Naive thymus-derived CD8-positive, alpha-beta T cell (primary cell): Measurements from ENCODE around the gene MYO5B. TPM values are rescaled to one million over a fixed set of nuclear protein-coding genes. Genes with fewer than 3 reads are reported as not detected.
"Not testable (repeated sequence)": the region's sequence is repeated elsewhere in the genome, so short reads cannot be mapped to it uniquely, and the experiment has no call there.

Experiments
- ATAC-seq, 2 donors: fragments of 150-1000 bp; cut with Tn5 transposase in 1 of 2; sonication (Bioruptor Pico), chemical (Tn5 transposase) in 1 of 2; 1 replicate in 1 of 2; 2 replicates in 1 of 2; pipeline ENCODE4 v1.10.0; 2021; ENCODE audit warnings: mild to moderate bottlenecking in 2 of 2, moderate library complexity in 2 of 2
- POLR2A ChIA-PET: fragments of 350-600 bp; sonication (Branson Sonifier 250); formaldehyde crosslinking; loops from one replicate; lab custom pipeline; 2021; ENCODE audit warnings: antibody characterized with exemption; lab: Charles Lee
- DNase-seq, 10 donors: peaks; one replicate each; pipeline versions ENCODE4 v3.0.0 to v3.0.0-alpha.2; 2020 to 2022
- H3K27ac Mint-ChIP-seq, 10 donors: one replicate each; pipeline ENCODE4 v1.8.0; 2020 to 2022; ENCODE audit warnings: mild to moderate bottlenecking in 10 of 10, mixed read lengths in 10 of 10, moderate library complexity in 4 of 10, inconsistent platforms in 1 of 10
- H3K27me3 Mint-ChIP-seq, 5 donors: one replicate each; pipeline ENCODE4 v1.8.0; 2021 to 2022; ENCODE audit warnings: mixed read lengths in 5 of 5
- H3K36me3 Mint-ChIP-seq, 3 donors: one replicate each; pipeline ENCODE4 v1.8.0; 2020 to 2022; ENCODE audit warnings: mixed read lengths in 3 of 3, mild to moderate bottlenecking in 2 of 3, inconsistent platforms in 1 of 3
- H3K4me1 Mint-ChIP-seq, 4 donors: one replicate each; pipeline ENCODE4 v1.8.0; 2021 to 2022; ENCODE audit warnings: mixed read lengths in 4 of 4
- H3K4me3 Mint-ChIP-seq, 10 donors: one replicate each; pipeline ENCODE4 v1.8.0; 2020 to 2022; ENCODE audit warnings: mild to moderate bottlenecking in 10 of 10, mixed read lengths in 10 of 10, moderate library complexity in 6 of 10, inconsistent platforms in 1 of 10
- H3K9me3 Mint-ChIP-seq, 9 donors: one replicate each; pipeline ENCODE4 v1.8.0; 2020 to 2022; ENCODE audit warnings: mixed read lengths in 9 of 9, mild to moderate bottlenecking in 3 of 9, inconsistent platforms in 1 of 9, moderate library complexity in 1 of 9
- polyA plus RNA-seq, 3 donors: library from polyadenylated mRNA; unstranded; fragments of 300-500 nt; fragmentation: Illumina TruSeq; gene quantifications; one replicate each; pipeline ENCODE4 v1.2.3, GENCODE V29; 2021
- total RNA-seq, 8 experiments: library from RNA in 2 of 8; stranded (reverse) in 2 of 8; gene quantifications; one replicate each; pipeline ENCODE4 v1.2.3 and lab custom pipeline; 2021 to 2026

MYO5B gene
- total and polyA plus RNA-seq, 5 experiments from 2014 or later, result 0.03 TPM; not detected in 4

DNA sequence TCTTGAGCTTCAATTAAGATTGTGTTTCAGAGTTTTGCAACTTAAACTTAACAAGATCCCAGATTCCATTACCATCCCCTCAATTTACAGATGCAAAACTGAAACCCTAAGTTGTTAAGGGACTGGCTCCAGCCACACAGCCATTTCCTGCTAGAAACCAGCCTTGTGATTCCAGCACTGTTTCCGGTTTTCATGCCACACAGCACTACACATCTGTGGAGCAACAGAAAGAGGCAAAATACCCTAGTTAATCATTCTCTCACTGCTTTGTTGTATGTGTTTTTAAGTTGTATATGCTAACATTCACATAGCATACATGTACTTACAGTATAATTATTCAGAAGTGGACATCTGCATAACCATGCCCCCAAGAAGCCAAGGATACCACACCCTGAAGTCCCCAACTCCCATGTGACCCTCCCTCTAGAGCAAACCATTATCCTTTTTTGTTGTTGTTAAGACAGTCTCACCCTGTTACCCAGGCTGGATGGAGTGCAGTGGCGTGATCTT is 87.4 kb downstream of the MYO5B start:
- no peaks in the 10 kb centered on the region for H3K4me1 Mint-ChIP-seq
- ATAC-seq, result no peak
- no peaks in the 10 kb centered on the region for H3K9me3 Mint-ChIP-seq
- peaks cover 10 to 26% (median 23%) of the 10 kb centered on the region in 5 donors for H3K27me3 Mint-ChIP-seq
- no peaks in the 10 kb centered on the region for H3K36me3 Mint-ChIP-seq
- H3K27ac Mint-ChIP-seq, result no peak overlapping the region
- POLR2A ChIA-PET, result no interaction called here
- H3K4me3 Mint-ChIP-seq, result no peak overlapping the region
- DNase-seq, result no peak

DNA sequence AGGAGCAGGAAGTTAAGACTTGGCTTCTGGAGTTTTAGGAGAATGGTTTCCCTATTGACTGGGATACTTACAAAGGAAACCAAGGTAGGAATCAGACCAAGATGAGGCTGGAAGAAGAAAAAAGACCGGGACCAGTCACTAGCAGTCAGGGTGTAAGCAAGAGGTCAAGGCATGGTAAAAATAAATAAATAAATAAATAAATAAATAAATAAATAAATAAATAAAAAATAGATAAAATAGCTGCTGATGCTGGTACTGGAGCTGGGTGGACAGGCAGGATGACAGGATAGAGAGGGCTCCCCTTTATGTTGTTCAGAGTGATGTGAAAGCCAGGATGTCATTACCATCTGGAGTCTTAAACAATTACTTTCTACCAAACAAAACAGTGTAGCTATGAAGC is 89.9 kb downstream of the MYO5B start:
- no peaks in the 10 kb centered on the region for H3K4me1 Mint-ChIP-seq
- H3K9me3 Mint-ChIP-seq, result no peaks in the 10 kb centered on the region
- no peak for ATAC-seq
- POLR2A ChIA-PET, result no interaction called here
- no peak overlapping the region for H3K27ac Mint-ChIP-seq
- H3K36me3 Mint-ChIP-seq, result no peaks in the 10 kb centered on the region
- H3K27me3 Mint-ChIP-seq, result peaks cover 14 to 30% (median 17%) of the 10 kb centered on the region in 5 donors
- no peak overlapping the region for H3K4me3 Mint-ChIP-seq
- no peak for DNase-seq

DNA sequence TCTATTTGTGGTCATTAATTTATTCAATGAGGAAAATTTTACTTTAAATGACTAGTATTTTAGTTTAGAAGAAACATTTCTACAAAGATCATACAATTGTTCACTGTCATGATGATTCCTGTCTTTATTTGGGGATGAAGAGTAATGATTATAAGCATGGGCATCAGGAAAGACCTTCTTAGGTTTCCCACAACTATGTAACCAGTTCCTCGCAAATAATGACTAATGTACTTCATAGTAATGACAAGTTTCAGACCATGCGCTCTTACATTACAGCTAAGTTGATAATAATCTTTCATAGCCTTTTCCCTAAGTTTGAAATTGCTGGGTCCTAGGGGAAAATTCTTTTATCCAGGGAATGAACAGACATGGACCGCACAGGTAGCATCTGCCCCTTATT is 90.5 kb downstream of the MYO5B start:
- DNase-seq, result no peak
- Mint-ChIP-seq H3K36me3 (no peaks in the 10 kb centered on the region), H3K9me3 (no peaks in the 10 kb centered on the region), H3K27ac (no peak overlapping the region), H3K27me3 (peaks cover 15 to 26% (median 16%) of the 10 kb centered on the region in 5 donors), H3K4me1 (no peaks in the 10 kb centered on the region), H3K4me3 (no peak overlapping the region)
- POLR2A ChIA-PET, result no interaction called here
- ATAC-seq, result no peak

DNA sequence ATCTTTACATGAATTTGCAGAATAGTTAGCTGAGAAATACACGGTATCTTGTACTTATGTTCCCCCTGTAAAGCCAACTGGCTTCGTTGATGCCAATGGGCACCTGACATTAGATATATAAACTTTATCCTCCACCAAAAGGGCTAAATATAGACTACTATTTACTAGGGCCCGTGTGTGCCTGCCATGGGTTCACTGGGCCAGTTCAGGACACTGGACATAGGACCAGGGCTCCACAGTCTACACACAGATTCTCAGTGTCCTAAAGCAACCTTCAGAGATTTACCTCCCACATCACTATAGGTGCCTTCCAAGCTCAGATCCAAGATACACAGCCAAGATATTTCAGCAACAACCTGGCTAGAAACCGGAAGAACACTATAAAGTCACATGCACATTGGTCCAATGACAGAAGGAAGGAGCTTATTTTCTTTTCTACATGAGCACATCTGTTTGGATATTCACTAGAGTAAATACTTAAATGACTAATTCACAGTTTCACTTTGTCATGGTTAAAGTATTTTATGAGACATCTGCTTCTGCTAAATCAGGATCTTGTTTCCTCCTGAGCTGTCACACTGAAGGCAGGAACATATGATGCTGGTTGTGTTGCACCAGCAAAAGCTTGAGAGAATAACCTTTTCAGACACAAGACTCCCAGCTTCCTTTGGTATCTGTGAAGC is 95.1 kb downstream of the MYO5B start:
- Mint-ChIP-seq H3K4me1 (peaks cover 0 to 2% (median 0%) of the 10 kb centered on the region in 4 donors), H3K36me3 (no peaks in the 10 kb centered on the region), H3K9me3 (no peaks in the 10 kb centered on the region), H3K27ac (no peak overlapping the region), H3K27me3 (peaks cover 15 to 41% (median 19%) of the 10 kb centered on the region in 5 donors), H3K4me3 (no peak overlapping the region)
- no peak for ATAC-seq
- DNase-seq, result no peak
- POLR2A ChIA-PET, result no interaction called here

DNA sequence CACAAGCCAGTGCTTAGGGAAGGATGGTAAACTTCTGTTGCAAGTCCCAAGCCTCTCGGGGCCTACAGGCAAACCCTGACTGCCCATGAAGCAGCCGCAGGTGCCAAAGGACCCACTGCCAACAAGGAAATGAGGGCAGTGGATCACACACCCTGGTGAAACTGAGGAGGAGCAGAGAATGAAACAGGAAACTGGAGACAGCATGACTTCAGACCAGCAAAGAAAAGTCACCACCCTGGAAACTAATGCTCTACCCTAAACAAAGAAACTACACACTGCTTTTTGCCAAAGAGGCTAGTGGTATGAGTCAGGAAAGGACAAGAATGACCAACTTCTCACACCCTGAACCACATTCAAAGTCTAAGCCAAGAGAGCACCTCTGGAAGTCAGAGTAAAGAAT is 97.2 kb downstream of the MYO5B start:
- no peak overlapping the region for H3K27ac Mint-ChIP-seq
- H3K4me1 Mint-ChIP-seq, result peaks cover 0 to 2% (median 0%) of the 10 kb centered on the region in 4 donors
- H3K27me3 Mint-ChIP-seq, result peaks cover 17 to 39% (median 23%) of the 10 kb centered on the region in 5 donors
- no peaks in the 10 kb centered on the region for H3K9me3 Mint-ChIP-seq
- no peak overlapping the region for H3K4me3 Mint-ChIP-seq
- no peak for ATAC-seq
- H3K36me3 Mint-ChIP-seq, result no peaks in the 10 kb centered on the region
- DNase-seq, result no peak
- POLR2A ChIA-PET, result no interaction called here

DNA sequence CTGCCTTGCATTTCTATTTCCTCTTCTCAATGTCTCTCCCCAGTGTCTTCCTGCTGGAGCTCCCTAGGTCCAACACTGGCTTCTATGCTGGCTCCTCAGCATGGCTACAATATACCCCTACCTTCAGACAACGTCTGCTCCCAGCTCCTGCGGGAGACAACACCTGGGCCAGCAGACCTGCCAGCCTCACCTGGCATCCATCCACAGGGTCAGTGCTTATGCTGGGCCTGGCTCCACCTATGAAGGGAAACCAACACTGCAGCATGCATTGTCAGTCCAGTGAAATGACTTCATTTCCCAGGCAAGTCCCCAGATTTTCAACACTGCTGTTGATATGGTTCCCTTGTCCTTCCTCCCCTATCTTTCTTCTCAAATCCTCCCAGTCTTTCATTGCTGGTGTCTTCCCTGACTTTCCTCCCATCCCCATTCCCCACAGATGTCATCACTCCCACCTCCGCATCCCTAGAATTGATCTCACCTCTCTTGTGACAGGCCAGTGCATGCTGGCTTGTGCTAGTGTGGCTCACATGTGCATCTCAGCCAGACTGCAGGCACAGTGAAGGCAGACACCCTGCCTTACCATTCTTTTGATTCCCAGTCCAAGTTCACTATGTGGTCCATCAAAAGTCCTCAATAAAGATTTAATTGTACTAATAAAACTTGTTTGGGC is 98.0 kb downstream of the MYO5B start:
- no peaks in the 10 kb centered on the region for H3K36me3 Mint-ChIP-seq
- H3K9me3 Mint-ChIP-seq, result no peaks in the 10 kb centered on the region
- peaks cover 14 to 34% (median 21%) of the 10 kb centered on the region in 5 donors for H3K27me3 Mint-ChIP-seq
- H3K4me1 Mint-ChIP-seq, result peaks cover 0 to 2% (median 0%) of the 10 kb centered on the region in 4 donors
- H3K27ac Mint-ChIP-seq, result no peak overlapping the region
- no peak for DNase-seq
- no peak for ATAC-seq
- no peak overlapping the region for H3K4me3 Mint-ChIP-seq
- POLR2A ChIA-PET, result no interaction called here

DNA sequence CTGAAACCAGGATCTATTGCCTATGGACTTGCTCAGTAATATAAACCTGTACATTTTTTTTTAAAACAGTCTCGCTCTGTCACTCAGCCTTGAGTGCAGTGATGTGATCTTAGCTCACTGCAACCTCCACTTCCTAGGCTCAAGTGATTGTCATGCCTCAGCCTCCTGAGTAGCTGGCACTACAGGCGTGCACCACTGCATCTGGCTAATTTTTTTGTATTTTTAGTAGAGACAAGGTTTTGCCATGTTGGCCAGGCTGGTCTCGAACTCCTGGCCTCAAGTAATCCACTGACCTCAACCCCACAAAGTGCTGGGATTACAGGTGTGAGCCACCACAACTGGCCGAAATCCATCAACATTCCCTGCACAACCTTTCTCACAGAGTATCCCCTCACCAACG is 100.2 kb downstream of the MYO5B start:
- POLR2A ChIA-PET, H3K36me3 Mint-ChIP-seq, ATAC-seq, H3K4me1 Mint-ChIP-seq, DNase-seq, H3K4me3 Mint-ChIP-seq, H3K27ac Mint-ChIP-seq, H3K9me3 Mint-ChIP-seq: not testable (repeated sequence)
- H3K27me3 Mint-ChIP-seq, result peaks cover 6 to 30% (median 11%) of the 10 kb centered on the region in 5 donors

DNA sequence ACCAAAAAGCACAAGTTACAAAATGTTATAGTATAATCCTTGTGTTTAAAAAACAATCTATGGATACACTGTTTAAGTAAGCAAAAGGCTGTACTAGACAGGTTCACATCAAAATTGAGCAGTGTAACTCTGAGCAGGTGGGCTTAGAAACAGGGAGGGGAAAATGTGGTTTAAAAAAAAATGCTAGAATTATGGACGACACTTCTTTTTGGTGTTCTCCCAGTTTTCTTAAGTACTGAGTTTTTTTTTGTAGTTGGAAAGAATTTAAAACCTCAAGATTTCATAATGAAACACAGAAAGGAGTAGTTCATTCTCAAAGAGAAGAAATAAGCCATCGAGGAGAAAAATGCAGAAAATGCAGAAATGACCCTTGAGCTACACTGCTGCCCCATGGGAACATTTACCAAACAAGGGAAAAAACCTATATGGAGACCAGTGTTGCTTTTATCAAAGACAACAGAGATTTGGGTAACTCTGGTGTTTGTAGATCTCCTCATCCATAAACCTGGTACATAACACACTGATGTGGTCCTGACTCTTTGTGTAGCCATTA is 100.7 kb downstream of the MYO5B start:
- Mint-ChIP-seq H3K27me3 (peaks cover 6 to 28% (median 10%) of the 10 kb centered on the region in 5 donors), H3K4me3 (no peak overlapping the region), H3K9me3 (no peaks in the 10 kb centered on the region), H3K27ac (no peak overlapping the region), H3K36me3 (no peaks in the 10 kb centered on the region), H3K4me1 (peaks cover 0 to 2% (median 0%) of the 10 kb centered on the region in 4 donors)
- DNase-seq (no peak), ATAC-seq (no peak)
- POLR2A ChIA-PET, result no interaction called here

DNA sequence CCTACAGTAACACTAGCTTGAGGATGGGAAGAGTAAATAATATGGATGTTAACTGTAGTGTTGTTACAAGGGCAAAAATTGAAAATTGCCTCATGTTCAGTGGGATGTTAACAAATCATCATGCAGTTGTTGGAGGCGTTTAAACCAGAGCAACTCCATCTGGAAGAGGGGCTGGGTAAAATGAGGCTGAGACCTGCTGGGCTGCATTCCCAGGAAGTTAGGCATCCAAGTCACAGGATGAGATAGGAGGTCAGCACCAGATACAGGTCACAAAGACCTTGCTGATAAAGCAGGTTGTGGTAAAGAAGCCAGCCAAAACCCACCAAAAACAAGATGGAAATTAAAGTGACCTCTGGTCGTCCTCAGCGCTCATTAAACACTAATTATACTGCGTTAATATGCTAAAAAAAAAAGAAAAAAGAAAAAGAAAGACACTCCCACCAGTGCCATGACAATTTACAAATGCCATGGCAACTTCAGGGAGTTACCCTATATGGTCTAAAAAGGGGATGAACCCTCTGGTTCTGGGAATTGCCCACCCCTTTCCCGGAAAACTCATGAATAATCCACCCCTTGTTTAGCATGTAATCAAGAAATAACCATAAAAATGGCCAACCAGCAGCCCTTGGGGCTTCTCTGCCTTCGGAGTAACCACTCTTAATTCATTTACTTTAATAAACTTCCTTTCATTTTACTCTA is 101.4 kb downstream of the MYO5B start:
- peaks cover 0 to 2% (median 0%) of the 10 kb centered on the region in 4 donors for H3K4me1 Mint-ChIP-seq
- H3K27me3 Mint-ChIP-seq, result peaks cover 6 to 28% (median 10%) of the 10 kb centered on the region in 5 donors
- no peaks in the 10 kb centered on the region for H3K36me3 Mint-ChIP-seq
- DNase-seq, result no peak
- no peak for ATAC-seq
- H3K4me3 Mint-ChIP-seq, result no peak overlapping the region
- no peak overlapping the region for H3K27ac Mint-ChIP-seq
- POLR2A ChIA-PET, result no interaction called here
- H3K9me3 Mint-ChIP-seq, result no peaks in the 10 kb centered on the region

DNA sequence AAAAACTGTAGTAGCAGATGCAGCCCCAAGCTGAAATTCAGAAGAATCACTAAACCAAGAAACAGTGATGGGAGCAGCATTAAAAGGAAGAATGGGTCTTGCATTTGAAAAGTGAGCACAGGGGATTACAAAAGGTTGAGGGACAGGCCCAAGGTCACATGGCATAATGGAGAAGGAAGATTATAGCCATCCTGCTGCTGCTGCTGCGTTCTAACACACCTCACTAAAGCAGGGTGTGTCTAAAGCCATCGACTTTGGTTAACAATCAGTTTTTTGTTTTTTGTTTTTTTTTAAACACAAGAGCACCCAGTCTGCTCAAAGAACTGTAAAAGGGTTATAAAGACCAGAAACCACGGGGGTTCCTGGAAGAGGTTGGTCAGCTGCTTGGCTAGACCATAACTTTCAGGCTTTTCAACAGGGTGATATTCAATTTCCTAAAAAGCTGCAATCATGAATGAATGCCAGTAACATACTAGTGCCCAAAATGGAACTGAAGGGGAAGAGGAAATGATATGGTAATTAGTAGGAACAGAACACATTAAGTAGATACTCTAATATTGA is 102.6 kb downstream of the MYO5B start:
- POLR2A ChIA-PET, result no interaction called here
- no peak overlapping the region for H3K27ac Mint-ChIP-seq

DNA sequence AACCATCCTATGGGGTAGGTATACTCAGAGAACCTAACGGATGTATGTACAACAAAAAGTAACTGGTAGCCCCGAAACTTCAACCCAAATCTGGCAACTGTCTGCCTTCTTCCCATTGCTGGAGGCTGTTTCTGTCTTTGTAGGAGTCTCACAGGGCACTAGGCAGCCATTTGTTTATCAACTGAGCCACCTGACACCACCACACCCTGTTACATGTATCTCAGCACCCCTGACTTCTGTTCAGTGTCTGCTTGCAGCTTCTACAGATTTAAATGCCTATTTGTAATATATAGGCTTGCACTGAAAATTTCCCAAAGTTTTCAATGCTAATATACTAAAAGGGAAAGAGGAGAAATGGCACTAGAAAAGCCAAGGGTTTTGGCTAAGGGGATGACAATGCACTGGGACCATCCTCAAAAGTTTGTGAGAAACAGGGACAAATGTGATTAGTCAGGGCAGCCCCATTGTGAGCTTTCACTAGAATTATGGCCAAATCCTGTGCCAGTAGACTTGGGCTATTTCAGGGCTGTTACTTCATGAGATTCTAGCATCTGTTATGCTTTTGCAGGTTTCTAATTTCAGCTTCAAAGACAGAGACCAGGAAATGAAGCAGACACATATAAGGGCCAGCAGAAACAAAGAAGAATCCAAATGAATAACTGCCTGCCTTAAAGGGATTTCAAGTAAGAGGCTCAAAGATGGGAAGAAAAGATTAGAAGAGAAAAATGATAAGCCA is 103.3 kb downstream of the MYO5B start:
- Mint-ChIP-seq H3K27me3 (peaks cover 5 to 24% (median 16%) of the 10 kb centered on the region in 5 donors), H3K36me3 (no peaks in the 10 kb centered on the region), H3K27ac (no peak overlapping the region), H3K4me1 (peaks cover 0 to 2% (median 0%) of the 10 kb centered on the region in 4 donors), H3K4me3 (no peak overlapping the region), H3K9me3 (no peaks in the 10 kb centered on the region)
- POLR2A ChIA-PET, result no interaction called here
- ATAC-seq (no peak), DNase-seq (no peak)

More for the DNA sequence above, 102.6 kb downstream of the MYO5B start:
- DNase-seq, result no peak
- H3K36me3 Mint-ChIP-seq, result no peaks in the 10 kb centered on the region
- H3K27me3 Mint-ChIP-seq, result peaks cover 6 to 28% (median 17%) of the 10 kb centered on the region in 5 donors
- no peak overlapping the region for H3K4me3 Mint-ChIP-seq
- H3K9me3 Mint-ChIP-seq, result no peaks in the 10 kb centered on the region
- peaks cover 0 to 2% (median 0%) of the 10 kb centered on the region in 4 donors for H3K4me1 Mint-ChIP-seq
- no peak for ATAC-seq
